SH-SY5Y (cell line): Measurements from ENCODE around the gene PBX3.

Experiments
- GATA2 ChIP-seq: IDR thresholded peaks from 2 replicates; pipeline ENCODE4 v1.6.1; 2011; ENCODE audit warnings: mild to moderate bottlenecking, low read depth, low read length
- GATA3 ChIP-seq: IDR thresholded peaks from 2 replicates; pipeline ENCODE4 v1.6.1; 2011; ENCODE audit warnings: low read depth, mild to moderate bottlenecking, low read length, moderate library complexity

DNA sequence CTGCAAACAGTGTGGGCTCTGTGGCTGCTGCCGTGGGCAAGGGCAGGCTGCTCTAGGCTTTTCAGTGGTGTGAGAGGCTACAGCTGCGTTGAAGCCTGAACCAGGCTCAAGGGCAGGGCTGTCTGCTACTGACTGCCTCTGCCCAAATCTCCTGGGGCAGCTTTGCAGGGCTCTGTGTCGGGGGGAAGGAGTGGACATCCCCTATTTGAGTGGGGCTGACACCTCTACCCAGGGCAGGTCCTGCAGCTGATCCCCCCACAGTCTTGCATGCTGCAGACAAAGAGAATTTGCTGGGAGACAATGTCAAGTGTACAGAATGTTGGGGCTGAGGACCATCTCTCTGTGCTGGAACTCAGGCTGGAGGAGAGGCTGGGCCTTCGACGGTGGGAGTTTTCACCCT lies 240.2 kb downstream of the PBX3 start:
- TF ChIP-seq GATA3 (no peak), GATA2 (no peak)
